ENCODE data around the gene CCL15. TPM values are rescaled to one million over a fixed set of nuclear protein-coding genes. Genes with fewer than 3 reads are reported as not detected.

The CCL15 gene
- total and polyA plus RNA-seq, 2 of the 13 experiments (the other 11 are each of a cell fraction or from before 2014, with no cell fraction given) = 29.2 to 45.9 TPM

- TF ChIP-seq SKIL (CRISPR knock-in tag; IDR thresholded peaks at IDR 0.05; ENCODE audit: borderline replicate concordance) (0 out of 2 replicates have a peak, but pooled peaks have one; percentile 46), ZNF329 (CRISPR knock-in tag; IDR thresholded peaks at IDR 0.05; ENCODE audit: low read depth) (no peak), MLX (CRISPR knock-in tag; IDR thresholded peaks at IDR 0.05) (no peak), ZBTB7B (CRISPR knock-in tag; IDR thresholded peaks at IDR 0.05) (peak; percentile 76), HNF4G (IDR thresholded peaks at IDR 0.05; ENCODE audit: borderline replicate concordance, low read depth, low read length) (peak; percentile 76), HNF4G (CRISPR knock-in tag; IDR thresholded peaks at IDR 0.05; ENCODE audit: borderline replicate concordance, low read depth) (no peak; the same call in 1 of the 2 replicates), SAFB2 (CRISPR knock-in tag; IDR thresholded peaks at IDR 0.05; ENCODE audit: borderline replicate concordance, low read depth) (no peak), ZNF605 (CRISPR knock-in tag; IDR thresholded peaks at IDR 0.05) (no peak), REL (CRISPR knock-in tag; conservative IDR thresholded peaks at IDR 0.05) (no peak), MAFK (conservative IDR thresholded peaks at IDR 0.05 in 1 of 2, IDR thresholded peaks at IDR 0.05 in 1 of 2; ENCODE audit: low read length in 2 of 2) (no peak), ZNF20 (CRISPR knock-in tag; IDR thresholded peaks at IDR 0.05) (no peak), STAG1 (CRISPR knock-in tag; IDR thresholded peaks at IDR 0.05) (peak; percentile 40; the same call in 1 of the 2 replicates), HDAC6 (IDR thresholded peaks at IDR 0.05; ENCODE audit: low read depth, low read length) (no peak), SALL2 (CRISPR knock-in tag; IDR thresholded peaks at IDR 0.05) (no peak), ZNF672 (CRISPR knock-in tag; IDR thresholded peaks at IDR 0.05) (no peak), ZFY (CRISPR knock-in tag; IDR thresholded peaks at IDR 0.05) (peak; percentile 48), ZBTB20 (CRISPR knock-in tag; IDR thresholded peaks at IDR 0.05; ENCODE audit: borderline replicate concordance, low read depth) (no peak), NR2F1 (CRISPR knock-in tag; IDR thresholded peaks at IDR 0.05) (0 out of 4 replicates have a peak, but pooled peaks of 1 of the 2 experiments have one; percentile 18)
- TF ChIP-seq, protein P1, sequence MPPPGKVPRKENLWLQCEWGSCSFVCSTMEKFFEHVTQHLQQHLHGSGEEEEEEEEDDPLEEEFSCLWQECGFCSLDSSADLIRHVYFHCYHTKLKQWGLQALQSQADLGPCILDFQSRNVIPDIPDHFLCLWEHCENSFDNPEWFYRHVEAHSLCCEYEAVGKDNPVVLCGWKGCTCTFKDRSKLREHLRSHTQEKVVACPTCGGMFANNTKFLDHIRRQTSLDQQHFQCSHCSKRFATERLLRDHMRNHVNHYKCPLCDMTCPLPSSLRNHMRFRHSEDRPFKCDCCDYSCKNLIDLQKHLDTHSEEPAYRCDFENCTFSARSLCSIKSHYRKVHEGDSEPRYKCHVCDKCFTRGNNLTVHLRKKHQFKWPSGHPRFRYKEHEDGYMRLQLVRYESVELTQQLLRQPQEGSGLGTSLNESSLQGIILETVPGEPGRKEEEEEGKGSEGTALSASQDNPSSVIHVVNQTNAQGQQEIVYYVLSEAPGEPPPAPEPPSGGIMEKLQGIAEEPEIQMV (CRISPR knock-in tag; IDR thresholded peaks at IDR 0.05; ENCODE audit: low read depth) = no peak
- TF ChIP-seq, protein P2, sequence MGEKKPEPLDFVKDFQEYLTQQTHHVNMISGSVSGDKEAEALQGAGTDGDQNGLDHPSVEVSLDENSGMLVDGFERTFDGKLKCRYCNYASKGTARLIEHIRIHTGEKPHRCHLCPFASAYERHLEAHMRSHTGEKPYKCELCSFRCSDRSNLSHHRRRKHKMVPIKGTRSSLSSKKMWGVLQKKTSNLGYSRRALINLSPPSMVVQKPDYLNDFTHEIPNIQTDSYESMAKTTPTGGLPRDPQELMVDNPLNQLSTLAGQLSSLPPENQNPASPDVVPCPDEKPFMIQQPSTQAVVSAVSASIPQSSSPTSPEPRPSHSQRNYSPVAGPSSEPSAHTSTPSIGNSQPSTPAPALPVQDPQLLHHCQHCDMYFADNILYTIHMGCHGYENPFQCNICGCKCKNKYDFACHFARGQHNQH (CRISPR knock-in tag; IDR thresholded peaks at IDR 0.05) = no peak; the same call in 1 of the 2 replicates
- TF ChIP-seq, protein P3, sequence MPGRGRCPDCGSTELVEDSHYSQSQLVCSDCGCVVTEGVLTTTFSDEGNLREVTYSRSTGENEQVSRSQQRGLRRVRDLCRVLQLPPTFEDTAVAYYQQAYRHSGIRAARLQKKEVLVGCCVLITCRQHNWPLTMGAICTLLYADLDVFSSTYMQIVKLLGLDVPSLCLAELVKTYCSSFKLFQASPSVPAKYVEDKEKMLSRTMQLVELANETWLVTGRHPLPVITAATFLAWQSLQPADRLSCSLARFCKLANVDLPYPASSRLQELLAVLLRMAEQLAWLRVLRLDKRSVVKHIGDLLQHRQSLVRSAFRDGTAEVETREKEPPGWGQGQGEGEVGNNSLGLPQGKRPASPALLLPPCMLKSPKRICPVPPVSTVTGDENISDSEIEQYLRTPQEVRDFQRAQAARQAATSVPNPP (CRISPR knock-in tag; IDR thresholded peaks at IDR 0.05) = no peak
- TF ChIP-seq, protein P4, sequence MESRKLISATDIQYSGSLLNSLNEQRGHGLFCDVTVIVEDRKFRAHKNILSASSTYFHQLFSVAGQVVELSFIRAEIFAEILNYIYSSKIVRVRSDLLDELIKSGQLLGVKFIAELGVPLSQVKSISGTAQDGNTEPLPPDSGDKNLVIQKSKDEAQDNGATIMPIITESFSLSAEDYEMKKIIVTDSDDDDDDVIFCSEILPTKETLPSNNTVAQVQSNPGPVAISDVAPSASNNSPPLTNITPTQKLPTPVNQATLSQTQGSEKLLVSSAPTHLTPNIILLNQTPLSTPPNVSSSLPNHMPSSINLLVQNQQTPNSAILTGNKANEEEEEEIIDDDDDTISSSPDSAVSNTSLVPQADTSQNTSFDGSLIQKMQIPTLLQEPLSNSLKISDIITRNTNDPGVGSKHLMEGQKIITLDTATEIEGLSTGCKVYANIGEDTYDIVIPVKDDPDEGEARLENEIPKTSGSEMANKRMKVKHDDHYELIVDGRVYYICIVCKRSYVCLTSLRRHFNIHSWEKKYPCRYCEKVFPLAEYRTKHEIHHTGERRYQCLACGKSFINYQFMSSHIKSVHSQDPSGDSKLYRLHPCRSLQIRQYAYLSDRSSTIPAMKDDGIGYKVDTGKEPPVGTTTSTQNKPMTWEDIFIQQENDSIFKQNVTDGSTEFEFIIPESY (CRISPR knock-in tag; IDR thresholded peaks at IDR 0.05) = no peak
Observed at GRCh38 chr17:35981246-35981645, 20.1 kb downstream of the CCL15 start, which contains the start of gene CCL16 (continued).
